Stimulated activated CD4-positive, alpha-beta T cell treated with anti-CD3 and anti-CD28 coated beads, TNF-alpha, amount 100 ng/mL, for 24 hours (primary cell): ENCODE results near the gene IFT122.
"Not testable (repeated sequence)": the region's sequence is repeated elsewhere in the genome, so short reads cannot be mapped to it uniquely, and the experiment has no call there.

ENCODE experiments used
- DNase-seq, 3 experiments: peaks; one replicate each; pipeline ENCODE4 v3.0.0-alpha.2; 2020; ENCODE audit warnings: low read depth in 3 of 3

IFT122 gene

GRCh38 chr3:129494499-129494898 lies 54.5 kb downstream of the IFT122 start:
- not testable (repeated sequence) for DNase-seq

GRCh38 chr3:129495006-129495639 lies 55.1 kb downstream of the IFT122 start:
- not testable (repeated sequence) for DNase-seq

GRCh38 chr3:129497876-129498275 lies 57.9 kb downstream of the IFT122 start:
- DNase-seq = not testable (repeated sequence)

GRCh38 chr3:129498603-129499488 lies 58.8 kb downstream of the IFT122 start:
- not testable (repeated sequence) for DNase-seq

- not testable (repeated sequence) for DNase-seq
These were observed 59.7 kb downstream of the IFT122 start for GRCh38 chr3:129499604-129500333.

GRCh38 chr3:129500334-129500658 lies 60.3 kb downstream of the IFT122 start:
- no peak for DNase-seq

GRCh38 chr3:129501630-129502029 lies 61.6 kb downstream of the IFT122 start:
- DNase-seq = no peak

- DNase-seq = no peak
These were observed 62.8 kb downstream of the IFT122 start for GRCh38 chr3:129502641-129503408.

- DNase-seq = no peak
These were observed 63.7 kb downstream of the IFT122 start for GRCh38 chr3:129503471-129504291.

GRCh38 chr3:129504471-129505100 lies 64.6 kb downstream of the IFT122 start:
- DNase-seq = no peak

GRCh38 chr3:129505341-129505740 lies 65.3 kb downstream of the IFT122 start:
- no peak for DNase-seq

GRCh38 chr3:129506231-129506742 lies 66.3 kb downstream of the IFT122 start:
- no peak for DNase-seq

GRCh38 chr3:129507181-129507831 lies 67.3 kb downstream of the IFT122 start:
- DNase-seq = no peak

- no peak for DNase-seq
These were observed 72.6 kb downstream of the IFT122 start for GRCh38 chr3:129512595-129512994.

- DNase-seq = no peak
These were observed 73.7 kb downstream of the IFT122 start for GRCh38 chr3:129513705-129514104.

GRCh38 chr3:129514110-129514509 lies 74.1 kb downstream of the IFT122 start:
- DNase-seq = no peak

- DNase-seq = no peak
These were observed 74.5 kb downstream of the IFT122 start for GRCh38 chr3:129514563-129514962.

- not testable (repeated sequence) for DNase-seq
These were observed 75.2 kb downstream of the IFT122 start for GRCh38 chr3:129515108-129515820.
